Islet of Langerhans (tissue), 1 donor: Measurements from ENCODE around the gene MZB1.
"Not testable (repeated sequence)": the region's sequence is repeated elsewhere in the genome, so short reads cannot be mapped to it uniquely, and the experiment has no call there.

Experiments used
- FAIRE-seq: peaks from one replicate; lab custom pipeline; 2011; peaks lifted over from hg19 to GRCh38; lab: Jason Lieb, UNC

MZB1 gene

DNA sequence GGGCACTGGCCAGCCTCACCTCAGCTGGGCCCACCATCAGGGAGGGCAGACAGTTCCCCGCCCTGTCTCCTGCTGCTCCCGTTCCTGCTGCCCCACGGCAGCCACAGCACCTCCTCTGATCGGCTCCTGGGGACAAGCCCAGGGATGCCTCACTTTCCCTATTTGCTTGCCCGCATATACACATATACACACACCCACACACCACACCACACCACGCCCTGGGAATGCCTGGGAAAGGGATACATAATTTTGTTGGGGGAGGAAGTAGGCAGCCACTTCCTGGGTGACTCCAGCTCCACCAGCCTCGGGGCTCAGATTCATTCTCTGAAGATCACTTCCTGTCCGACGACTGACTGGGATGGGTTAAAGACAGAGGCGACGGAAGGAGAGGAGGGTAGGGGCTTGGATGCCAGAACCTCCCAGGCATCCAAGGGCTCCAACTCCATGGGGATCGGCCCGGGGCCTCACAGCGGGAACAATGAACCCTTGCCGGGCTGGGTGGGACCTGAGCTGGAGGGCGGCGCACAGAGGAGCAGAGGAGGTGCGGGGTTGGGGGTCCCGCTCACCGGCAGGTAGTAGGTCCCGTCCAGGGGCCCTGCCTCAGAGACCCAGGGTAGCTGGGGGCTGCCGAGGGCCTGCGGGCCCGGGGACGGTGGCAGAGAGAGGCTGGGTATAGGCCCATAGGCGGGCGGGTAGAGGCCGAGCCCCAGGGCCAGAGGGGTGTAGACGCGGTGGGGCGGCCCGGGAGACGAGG, 2.0 kb upstream of the MZB1 start:
- FAIRE-seq: no peak

DNA sequence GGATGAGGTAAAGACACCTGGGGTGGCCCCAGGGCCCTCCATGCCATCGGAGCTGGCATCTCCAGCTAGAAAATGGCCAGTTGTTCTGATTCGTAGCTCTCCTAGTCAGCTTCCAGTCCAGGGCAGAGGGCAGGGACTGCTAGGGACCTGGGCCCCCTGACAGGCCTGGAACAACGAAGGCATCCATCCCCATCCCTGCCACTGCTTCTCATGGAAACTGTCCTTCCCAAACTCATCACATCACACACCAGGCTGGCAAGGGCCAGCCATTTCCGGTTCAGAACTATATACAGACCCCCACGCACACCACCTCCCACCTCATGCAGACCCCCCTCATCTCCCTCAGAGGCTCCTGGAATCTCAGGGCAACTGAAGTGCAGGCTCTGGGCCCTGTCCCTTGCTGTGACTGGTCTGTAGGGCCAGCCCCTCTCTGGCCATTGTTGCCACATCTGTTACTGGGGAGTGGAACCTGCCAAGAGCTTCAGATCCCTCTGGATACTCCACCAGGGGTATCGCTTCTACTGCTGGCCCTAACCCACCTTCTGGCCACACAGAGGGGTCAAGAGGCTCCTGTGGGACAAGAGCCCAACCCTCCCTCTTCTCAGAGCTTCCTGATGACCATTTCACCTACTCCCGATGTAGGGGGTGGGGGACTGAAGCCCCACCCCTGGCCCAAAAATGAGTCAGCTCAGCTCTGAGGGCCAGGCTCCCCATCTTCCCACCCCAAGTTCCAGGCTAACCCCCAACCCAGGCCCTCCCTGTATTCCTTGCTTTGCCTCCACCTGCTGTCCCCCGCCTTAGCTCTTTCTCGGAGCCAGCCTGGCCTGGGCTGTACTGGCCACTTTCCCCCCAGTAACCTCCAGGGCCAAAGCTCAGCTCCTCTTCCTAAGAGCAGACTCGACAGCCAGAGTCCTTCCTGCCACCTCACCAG, 1.2 kb upstream of the MZB1 start:
- no peak for FAIRE-seq

DNA sequence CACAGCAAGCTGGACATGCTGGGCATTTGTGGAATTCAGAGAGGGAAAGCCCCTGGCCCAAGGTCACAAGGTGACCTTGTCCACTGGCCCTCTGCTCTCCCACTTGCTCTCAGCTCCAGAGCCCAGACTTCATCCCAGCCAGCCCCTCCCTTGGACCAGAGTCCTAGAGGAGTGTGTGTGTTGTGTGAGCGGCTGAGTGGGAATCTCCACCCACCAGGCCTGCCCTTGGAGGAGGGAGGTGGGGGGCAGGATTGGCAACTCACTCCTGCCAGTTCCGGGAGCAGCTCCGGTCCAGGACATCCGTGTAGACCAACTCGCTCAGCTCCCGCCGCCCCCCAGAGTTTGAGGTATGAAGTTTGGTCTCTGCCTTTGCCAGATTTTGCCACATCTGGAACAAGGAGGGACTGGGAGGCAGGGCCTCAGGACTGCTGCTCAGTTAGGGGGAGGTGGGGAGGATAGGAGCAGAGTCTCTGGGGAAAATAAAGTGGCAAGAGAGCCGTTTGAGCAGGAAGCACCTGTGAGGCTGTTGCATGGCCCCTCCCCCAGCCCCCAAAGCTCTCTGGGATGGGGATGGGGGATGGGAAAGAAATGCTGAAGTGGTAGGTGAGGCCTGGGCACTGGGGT, 1.4 kb downstream of the MZB1 start:
- FAIRE-seq: no peak

- no peak for FAIRE-seq
Observed at GRCh38 chr5:139387611-139388197, 2.0 kb downstream of the MZB1 start.

DNA sequence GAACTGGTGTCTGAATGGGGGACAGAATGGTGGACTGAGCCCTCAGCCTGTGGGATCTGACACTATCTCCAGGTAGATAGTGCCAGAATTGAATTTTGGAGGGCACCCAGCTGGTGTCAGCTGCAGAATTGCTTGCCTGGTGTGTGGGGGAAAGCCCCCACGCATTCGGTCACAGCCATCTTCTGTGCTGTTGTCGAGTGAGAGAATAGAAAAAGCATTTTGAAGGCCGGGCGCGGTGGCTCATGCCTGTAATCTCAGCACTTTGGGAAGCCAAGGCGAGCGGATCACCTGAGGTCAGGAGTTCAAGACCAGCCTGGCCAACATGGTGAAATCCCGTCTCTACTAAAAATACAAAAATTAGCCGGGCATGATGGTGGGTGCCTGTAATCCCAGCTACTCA, 2.8 kb downstream of the MZB1 start:
- FAIRE-seq: not testable (repeated sequence)

- no peak for FAIRE-seq
Observed at GRCh38 chr5:139386050-139386438, 3.7 kb downstream of the MZB1 start.

DNA sequence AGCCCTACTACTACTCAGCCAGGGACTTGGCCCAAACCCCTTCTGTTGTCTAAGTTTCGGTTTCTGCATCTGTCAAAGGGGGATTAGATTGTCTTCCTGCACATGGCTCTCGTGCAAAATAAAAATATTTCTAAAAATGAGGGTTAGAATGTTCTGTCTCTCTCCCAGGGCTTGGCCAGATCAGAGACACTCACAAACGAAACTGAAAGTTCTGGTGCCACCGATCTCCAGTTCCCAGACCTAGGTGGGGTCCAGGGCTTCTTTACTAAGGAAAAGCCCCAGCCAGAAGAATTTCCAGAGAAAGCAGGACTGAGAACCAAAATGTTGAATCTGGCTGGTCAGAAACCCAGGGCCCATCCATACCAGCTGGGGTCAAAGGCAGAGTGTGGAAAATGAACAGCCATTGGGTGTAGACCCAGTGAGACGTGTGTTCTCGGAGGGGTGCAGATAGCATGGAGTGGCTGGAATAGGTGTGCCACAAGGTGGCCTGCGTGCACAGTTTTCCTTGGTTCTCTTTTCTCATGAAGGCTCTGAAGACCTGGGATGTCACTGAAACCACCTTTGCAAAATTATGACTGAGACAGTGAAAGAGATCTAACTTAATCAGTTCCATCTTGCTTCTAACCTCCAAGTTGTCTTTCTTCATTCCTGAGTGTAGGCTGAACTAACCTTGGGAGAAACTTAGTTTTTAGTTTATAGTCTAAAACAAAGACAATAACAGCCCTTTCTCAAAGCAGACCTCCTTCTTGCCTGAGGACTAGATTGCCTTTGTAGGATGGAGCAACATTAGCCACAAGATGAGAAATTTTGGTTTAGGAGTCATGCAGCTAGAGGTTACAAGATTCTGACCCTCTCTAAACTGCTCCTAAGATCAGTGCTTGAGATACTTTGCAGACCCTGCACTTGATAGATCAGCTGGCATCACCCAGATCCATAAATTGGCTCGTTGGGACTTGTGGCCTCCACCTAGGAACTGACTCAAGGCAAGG, 4.4 kb downstream of the MZB1 start:
- no peak for FAIRE-seq

DNA sequence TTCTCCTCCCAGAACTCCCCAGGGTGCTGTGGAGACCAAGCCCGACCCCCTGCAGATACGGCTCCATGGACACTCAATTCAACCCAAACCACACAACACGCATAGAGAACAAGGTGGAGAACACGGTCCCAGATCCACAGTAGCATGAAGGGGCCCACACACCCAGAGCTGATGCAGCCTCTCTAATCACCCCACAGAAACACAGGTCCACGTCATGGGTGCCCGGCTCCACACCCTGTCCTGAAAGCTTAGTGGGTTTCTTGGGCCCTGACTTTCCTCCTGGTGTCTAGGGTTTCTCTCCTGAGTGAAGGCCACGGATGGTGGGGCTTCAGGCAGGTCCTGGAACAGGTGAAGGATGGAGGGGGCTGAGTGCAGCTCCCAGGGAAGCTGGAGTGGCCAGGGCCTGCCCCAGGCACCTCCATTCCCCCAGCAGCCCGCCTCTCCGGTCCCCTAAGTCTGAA, 5.1 kb downstream of the MZB1 start:
- FAIRE-seq: no peak

DNA sequence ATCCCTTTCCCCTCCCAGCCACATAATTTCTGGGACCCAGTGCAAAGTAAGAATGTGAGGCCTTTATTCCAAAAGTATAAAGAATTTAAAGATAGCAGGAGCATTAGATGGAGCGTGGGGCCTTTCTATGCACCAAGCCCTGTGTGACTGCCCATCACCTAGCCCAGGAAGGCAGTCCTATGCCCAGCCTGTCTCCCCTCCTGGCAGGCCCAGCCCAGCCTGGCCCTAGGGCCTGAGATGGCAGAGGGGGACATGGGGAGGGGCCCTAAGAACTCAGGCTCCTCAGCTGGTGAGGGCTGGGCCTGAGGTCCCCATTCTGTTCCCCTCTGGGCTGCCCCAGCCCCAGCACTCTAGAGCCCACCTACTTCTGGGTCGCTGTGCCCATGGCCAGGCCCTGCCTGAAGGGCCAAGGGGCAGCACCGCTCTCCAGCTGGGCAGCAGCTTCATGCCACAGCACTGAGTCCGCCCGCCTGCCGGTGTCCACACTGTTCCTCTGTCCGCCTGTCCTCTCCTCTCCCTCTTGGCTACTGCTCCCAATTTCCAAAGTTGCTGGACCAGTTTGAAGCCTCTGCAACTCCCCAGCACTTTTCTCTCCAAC, 5.6 kb downstream of the MZB1 start:
- no peak for FAIRE-seq

DNA sequence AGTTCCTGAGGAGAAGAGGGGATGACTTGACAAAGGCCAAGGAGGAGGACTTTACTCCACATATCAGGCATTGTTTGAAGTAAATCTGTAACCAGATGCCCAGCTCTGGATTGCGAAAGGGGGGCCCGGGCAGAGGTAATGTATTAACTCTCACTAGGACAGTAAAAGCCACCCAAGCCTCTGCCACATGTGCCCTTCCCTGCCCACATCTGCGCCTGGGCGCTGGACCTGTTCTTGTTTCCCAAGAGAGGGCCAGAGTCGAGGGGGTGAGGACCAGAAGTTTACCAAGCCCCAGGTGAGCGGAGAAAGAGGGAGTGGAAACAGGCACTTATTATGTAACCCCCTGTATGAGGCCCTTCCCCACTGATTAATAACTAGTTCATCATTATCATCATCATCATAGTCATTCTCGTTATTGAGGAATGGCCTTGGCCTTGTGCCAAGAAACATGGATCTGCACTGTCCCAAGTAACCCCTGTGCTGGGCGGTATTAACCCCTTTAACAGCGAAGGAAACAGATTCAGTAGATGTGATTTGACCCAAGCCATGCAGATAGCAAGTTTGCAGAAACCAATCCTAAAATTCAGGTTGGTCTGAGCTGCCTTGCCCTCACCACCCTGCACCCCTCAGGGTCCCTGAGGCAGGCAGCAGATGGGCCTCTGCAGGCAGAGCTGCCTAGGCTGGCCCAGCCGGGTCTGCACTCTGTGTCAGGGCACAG, 6.3 kb downstream of the MZB1 start, which contains the start of gene SLC23A1:
SLC23A1 (minus strand) TSS at position 23 of the 718 bp plus-strand sequence. CDS start 44 bp downstream, outside the sequence.
- FAIRE-seq: no peak

GRCh38 chr5:139382807-139383206, 6.9 kb downstream of the MZB1 start:
- FAIRE-seq: no peak

DNA sequence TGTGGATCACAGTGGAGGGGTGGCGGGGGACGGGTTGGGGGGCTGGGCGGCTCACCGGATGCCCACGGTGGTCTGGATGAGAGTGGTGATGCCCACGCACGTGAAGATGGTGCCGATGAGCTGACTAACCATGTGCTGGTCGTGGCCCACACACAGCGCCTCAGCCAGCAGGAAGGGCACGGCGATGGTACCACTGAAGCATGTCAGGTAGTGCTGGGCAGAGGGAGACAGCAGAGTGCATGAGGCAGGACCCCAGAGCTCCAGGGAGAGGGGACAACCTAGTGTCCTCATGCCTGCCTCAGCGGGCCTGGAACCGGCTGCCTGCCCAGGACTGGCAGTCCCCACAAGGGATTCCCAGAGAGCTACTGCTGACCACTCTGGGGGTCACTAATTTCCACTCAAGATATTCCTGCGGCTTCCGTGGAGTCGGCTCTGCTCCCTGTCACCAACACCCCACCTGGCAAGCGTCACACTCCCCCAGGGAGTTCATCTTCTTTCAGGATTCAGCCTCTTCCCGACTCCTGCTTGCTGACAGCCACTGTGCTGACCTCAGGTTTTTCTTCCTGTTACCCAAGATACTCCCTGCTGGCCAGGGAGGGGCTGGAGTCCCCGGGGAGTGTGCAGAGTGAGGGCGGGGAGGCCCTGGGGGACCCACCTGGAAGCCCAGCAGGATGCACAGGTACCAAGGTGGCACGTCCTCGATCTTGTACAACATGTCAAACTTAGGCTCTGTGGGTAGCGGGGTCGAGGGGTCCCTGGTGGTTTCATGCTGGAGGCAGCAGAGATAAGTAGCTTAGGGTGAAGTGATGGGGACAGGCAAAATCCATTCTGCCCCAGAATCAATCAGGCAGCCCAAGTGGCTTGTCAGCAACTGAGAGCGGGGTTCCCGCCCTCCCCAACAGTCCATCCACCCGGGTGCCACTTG, 7.6 kb downstream of the MZB1 start:
- no peak for FAIRE-seq

- no peak for FAIRE-seq
Observed at GRCh38 chr5:139379626-139380449, 9.9 kb downstream of the MZB1 start.

- no peak for FAIRE-seq
Observed at GRCh38 chr5:139378941-139379361, 10.8 kb downstream of the MZB1 start.

- FAIRE-seq: no peak
Observed at GRCh38 chr5:139378101-139378825, 11.4 kb downstream of the MZB1 start.

GRCh38 chr5:139377226-139377625, 12.5 kb downstream of the MZB1 start:
- no peak for FAIRE-seq

- no peak for FAIRE-seq
Observed at GRCh38 chr5:139376364-139376763, 13.3 kb downstream of the MZB1 start.
